HEK293T (cell line): ENCODE data around the gene ADIPOQ.

ENCODE experiments used
- BHLHE40 ChIP-seq: fragments of 450-650 bp; IDR thresholded peaks from 2 replicates; pipeline ENCODE4 v1.6.1; 2016; ENCODE audit warnings: mild to moderate bottlenecking, moderate library complexity, borderline replicate concordance
- CTBP1 ChIP-seq: fragments of 450-650 bp; IDR thresholded peaks from 2 replicates; pipeline ENCODE4 v1.6.1; 2016; ENCODE audit warnings: borderline replicate concordance
- FOXA1 ChIP-seq: fragments of 450-650 bp; IDR thresholded peaks from 2 replicates; pipeline ENCODE4 v1.6.1; 2016; ENCODE audit warnings: mild to moderate bottlenecking
- FOXK2 ChIP-seq: fragments of 450-650 bp; IDR thresholded peaks from 2 replicates; pipeline ENCODE4 v1.6.1; 2016; ENCODE audit warnings: mild to moderate bottlenecking
- FOXM1 ChIP-seq: fragments of 450-650 bp; IDR thresholded peaks from 2 replicates; pipeline ENCODE4 v1.6.1; 2017; ENCODE audit warnings: mild to moderate bottlenecking, borderline replicate concordance
- LEF1 ChIP-seq: fragments of 450-650 bp; IDR thresholded peaks from 2 replicates; pipeline ENCODE4 v1.6.1; 2017; ENCODE audit warnings: mild to moderate bottlenecking, borderline replicate concordance
- PKNOX1 ChIP-seq: fragments of 450-650 bp; IDR thresholded peaks from 2 replicates; pipeline ENCODE4 v1.6.1; 2016
- SP1 ChIP-seq: fragments of 450-650 bp; IDR thresholded peaks from 2 replicates; pipeline ENCODE4 v1.6.1; 2017
- SUZ12 ChIP-seq: fragments of 450-650 bp; IDR thresholded peaks from 2 replicates; pipeline ENCODE4 v1.6.1; 2016; ENCODE audit warnings: mild to moderate bottlenecking
- TARDBP ChIP-seq: fragments of 450-650 bp; IDR thresholded peaks from 2 replicates; pipeline ENCODE4 v1.6.1; 2016

- no peak for TF ChIP-seq FOXA1
- no peak for TF ChIP-seq SP1
- TF ChIP-seq SUZ12: no peak
- no peak for TF ChIP-seq FOXM1
- no peak for TF ChIP-seq CTBP1
- TF ChIP-seq PKNOX1: no peak
- TF ChIP-seq FOXK2: no peak
- no peak for TF ChIP-seq LEF1
- no peak for TF ChIP-seq TARDBP
- TF ChIP-seq BHLHE40: no peak
Measured at GRCh38 chr3:186882881-186883685, 40.6 kb downstream of the ADIPOQ start.
